Keratinocyte (primary cell): Measurements from ENCODE around the gene IRF6. TPM values are rescaled to one million over a fixed set of nuclear protein-coding genes. Genes with fewer than 3 reads are reported as not detected.

Source experiments
- DNase-seq: peaks from one replicate; pipeline ENCODE4 v3.0.0-alpha.2; 2011; ENCODE audit warnings: low read depth, missing footprints, low spot score
- FAIRE-seq: peaks from 2 replicates; lab custom pipeline; 2011; peaks lifted over from hg19 to GRCh38; lab: Jason Lieb, UNC
- H2AFZ ChIP-seq: 2 replicates; pipeline ENCODE4 v1.6.0; 2012; ENCODE audit warnings: low read length, control low read depth, inconsistent platforms; ENCODE audit not compliant: control insufficient read depth
- H3K27ac ChIP-seq: 2 replicates; pipeline ENCODE4 v1.5.1; 2011; ENCODE audit warnings: low read length; ENCODE audit not compliant: control insufficient read depth, insufficient read depth
- H3K27me3 ChIP-seq: 3 replicates; pipeline ENCODE4 v1.6.0; 2011; ENCODE audit warnings: low read length; ENCODE audit not compliant: control insufficient read depth, insufficient read depth; ENCODE audit errors: extremely low read depth
- H3K36me3 ChIP-seq, 2 experiments: 2 replicates in 1 of 2; 3 replicates in 1 of 2; pipeline ENCODE4 v1.5.1; 2011; ENCODE audit warnings: low read length in 2 of 2, mild to moderate bottlenecking in 1 of 2; ENCODE audit not compliant: control insufficient read depth in 2 of 2, insufficient read depth in 2 of 2; ENCODE audit errors: extremely low read depth in 1 of 2
- H3K4me1 ChIP-seq: 3 replicates; pipeline ENCODE4 v1.5.1; 2011; ENCODE audit warnings: low read length; ENCODE audit not compliant: control insufficient read depth, insufficient read depth; ENCODE audit errors: extremely low read depth
- H3K4me2 ChIP-seq: 3 replicates; pipeline ENCODE4 v1.6.0; 2011; ENCODE audit warnings: low read depth, low read length; ENCODE audit not compliant: control insufficient read depth, insufficient read depth; ENCODE audit errors: extremely low read depth
- H3K4me3 ChIP-seq, 3 experiments: fragments of 200-600 bp in 1 of 3; sonication (generic) in 1 of 3; 2 replicates in 2 of 3; 3 replicates in 1 of 3; pipeline ENCODE4 v1.5.1; 2011 to 2016; ENCODE audit warnings: low read length in 3 of 3, mild to moderate bottlenecking in 3 of 3, control low read depth in 2 of 3, inconsistent platforms in 1 of 3, low read depth in 1 of 3, mixed read lengths in 1 of 3, mixed run types in 1 of 3, moderate library complexity in 1 of 3; ENCODE audit not compliant: control insufficient read depth in 2 of 3, insufficient read depth in 2 of 3; ENCODE audit errors: extremely low read depth in 1 of 3
- H3K79me2 ChIP-seq: 2 replicates; pipeline ENCODE4 v1.6.0; 2012; ENCODE audit warnings: low read length; ENCODE audit not compliant: control insufficient read depth, insufficient read depth
- H3K9ac ChIP-seq: 3 replicates; pipeline ENCODE4 v1.6.0; 2011; ENCODE audit warnings: low read length; ENCODE audit not compliant: control insufficient read depth, insufficient read depth; ENCODE audit errors: extremely low read depth
- H3K9me1 ChIP-seq: 3 replicates; pipeline ENCODE4 v1.6.0; 2011; ENCODE audit warnings: low read length; ENCODE audit not compliant: control insufficient read depth, insufficient read depth; ENCODE audit errors: extremely low read depth
- H3K9me3 ChIP-seq: 2 replicates; pipeline ENCODE4 v1.5.1; 2012; ENCODE audit warnings: low read depth, low read length; ENCODE audit not compliant: control insufficient read depth
- H4K20me1 ChIP-seq: 3 replicates; pipeline ENCODE4 v1.6.0; 2011; ENCODE audit warnings: low read length; ENCODE audit not compliant: control insufficient read depth, insufficient read depth; ENCODE audit errors: extremely low read depth
- CTCF ChIP-seq, 3 experiments: IDR thresholded peaks in 1 of 3; conservative IDR thresholded peaks in 1 of 3; optimal IDR thresholded peaks in 1 of 3; 2 replicates in 2 of 3; 3 replicates in 1 of 3; pipeline versions ENCODE3 to v1.5.1; 2011; ENCODE audit warnings: low read length in 3 of 3, mild to moderate bottlenecking in 3 of 3, moderate library complexity in 2 of 3, control low read depth in 1 of 3, inconsistent platforms in 1 of 3; ENCODE audit not compliant: insufficient read depth in 2 of 3; ENCODE audit errors: extremely low read depth in 1 of 3
- EZH2 ChIP-seq: IDR thresholded peaks from one replicate; pipeline ENCODE4 v1.6.1; 2012; ENCODE audit warnings: inconsistent platforms, mild to moderate bottlenecking, low read length, moderate library complexity
- dilution Hi-C: fragments of 300-500 bp; cut with MboI; formaldehyde crosslinking; loops from one replicate; pipeline ENCODE4 v1.7.0; 2020; ENCODE audit warnings: low sequenced_read_pairs; ENCODE audit not compliant: extremely low pct_ligation_motif_present
- polyA plus RNA-seq, 5 experiments: library from polyadenylated mRNA; depleted of rRNA in 3 of 5; stranded (reverse) in 3 of 5; stranded (forward) in 1 of 5; unstranded in 1 of 5; fragments of >200 nt; gene quantifications; 1 replicate in 1 of 5; 2 replicates in 3 of 5; 3 replicates in 1 of 5; pipeline versions ENCODE4 v1.2.1 to v1.2.3, GENCODE V29; 2011 to 2012; ENCODE audit warnings: missing spikeins in 2 of 5, low read depth in 1 of 5, low replicate concordance in 1 of 5

IRF6 gene
- polyA plus RNA-seq, 1 donor (not counting 4 experiments of a cell fraction or from before 2014, with no cell fraction given) = 476 TPM

GRCh38 chr1:209786146-209786545 is 19.8 kb downstream of the IRF6 start:
- TF ChIP-seq EZH2 = no peak
- no peak for TF ChIP-seq CTCF (optimal IDR thresholded peaks at IDR 0.05 in 1 of 3, IDR thresholded peaks at IDR 0.05 in 1 of 3, conservative IDR thresholded peaks at IDR 0.05 in 1 of 3; ENCODE audit: extremely low read depth in 1 of 3, insufficient read depth in 2 of 3, low read length in 3 of 3)
- peaks cover 45 to 60% of the 10 kb centered on the region in 2 experiments for H3K36me3 ChIP-seq
- peaks cover 24% of the 10 kb centered on the region for H4K20me1 ChIP-seq
- H3K4me3 ChIP-seq = no peak overlapping the region
- peaks cover 26% of the 10 kb centered on the region for H3K4me1 ChIP-seq
- H3K9me3 ChIP-seq = no peaks in the 10 kb centered on the region
- H2AFZ ChIP-seq = no peak overlapping the region
- H3K27me3 ChIP-seq = no peaks in the 10 kb centered on the region
- no peak for FAIRE-seq
- H3K79me2 ChIP-seq = peaks cover 32% of the 10 kb centered on the region
- H3K4me2 ChIP-seq = no peak overlapping the region
- dilution Hi-C loops = no loop called here
- H3K9me1 ChIP-seq = no peaks in the 10 kb centered on the region
- peak overlapping the region; percentile 9 for H3K27ac ChIP-seq
- DNase-seq = no peak
- no peak overlapping the region for H3K9ac ChIP-seq

- no peaks in the 10 kb centered on the region for H3K27me3 ChIP-seq
- peaks cover 42 to 54% of the 10 kb centered on the region in 2 experiments for H3K36me3 ChIP-seq
- DNase-seq (no peak), FAIRE-seq (no peak)
- peaks cover 22% of the 10 kb centered on the region for H3K4me1 ChIP-seq
- H2AFZ ChIP-seq = no peak overlapping the region
- H4K20me1 ChIP-seq = peaks cover 22% of the 10 kb centered on the region
- H3K79me2 ChIP-seq = peaks cover 26% of the 10 kb centered on the region
- H3K9me1 ChIP-seq = no peaks in the 10 kb centered on the region
- no peak overlapping the region for H3K9ac ChIP-seq
- dilution Hi-C loops = no loop called here
- no peaks in the 10 kb centered on the region for H3K9me3 ChIP-seq
- no peak overlapping the region for H3K4me3 ChIP-seq
- TF ChIP-seq CTCF (optimal IDR thresholded peaks at IDR 0.05 in 1 of 3, IDR thresholded peaks at IDR 0.05 in 1 of 3, conservative IDR thresholded peaks at IDR 0.05 in 1 of 3; ENCODE audit: extremely low read depth in 1 of 3, insufficient read depth in 2 of 3, low read length in 3 of 3) = no peak
- no peak for TF ChIP-seq EZH2
- H3K27ac ChIP-seq = peak overlapping the region; percentile 9
- H3K4me2 ChIP-seq = no peak overlapping the region
These were observed 20.4 kb downstream of the IRF6 start for GRCh38 chr1:209785592-209785991.
